ENCODE data around the gene PTCH1.
A peak's percentile ranks its signal among the peaks of the same experiment; 100 is the strongest.

The PTCH1 gene

DNA sequence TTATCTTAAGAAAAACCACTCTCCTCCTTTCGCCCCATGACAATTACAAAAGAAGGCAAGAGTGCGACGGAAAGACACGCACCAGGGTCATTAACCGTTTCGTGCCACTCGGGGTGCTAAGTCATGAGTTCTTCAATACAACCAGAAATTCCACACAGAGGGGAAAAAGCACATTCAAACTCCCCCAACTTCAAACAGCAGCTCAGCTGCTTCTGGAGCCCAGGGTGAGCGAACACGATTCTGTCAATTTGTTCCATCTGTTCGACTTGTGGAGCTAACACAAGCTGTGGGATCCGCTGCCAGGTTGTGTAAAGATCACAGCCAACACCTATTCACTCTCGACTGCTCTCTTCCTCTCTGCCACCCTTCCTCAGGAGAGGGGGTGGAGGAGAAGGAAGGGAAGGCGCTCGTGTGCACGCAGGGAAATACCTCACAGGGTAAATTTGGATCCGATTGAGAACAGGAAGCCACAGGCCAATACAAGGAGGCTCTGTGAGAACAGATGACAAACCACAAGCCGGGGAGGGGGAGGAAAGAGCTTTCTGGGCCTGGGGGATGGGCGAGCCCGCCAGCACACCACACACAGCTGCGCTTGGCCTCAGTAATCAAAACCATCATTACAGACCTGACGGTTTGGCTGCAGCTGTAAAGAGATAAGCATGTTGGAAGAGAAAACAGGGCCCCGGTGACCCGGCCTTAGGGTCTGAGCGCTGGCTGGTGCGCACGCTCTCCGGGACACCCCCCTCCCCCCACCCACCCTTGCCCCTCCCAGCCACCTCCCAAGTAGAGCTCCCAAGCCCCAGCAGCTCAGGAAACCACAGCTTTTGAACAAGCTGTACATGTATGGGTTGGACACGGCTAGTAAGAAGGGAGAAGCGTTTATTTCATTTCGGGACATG, 54.3 kb downstream of the PTCH1 start:
- peak; percentile 48 for DNase-seq (ENCODE audit: low read depth)

GRCh38 chr9:95461448-95462248, 55.1 kb downstream of the PTCH1 start:
- no peak for DNase-seq (ENCODE audit: low read depth)

- DNase-seq (ENCODE audit: low read depth) = no peak
These were observed 56.1 kb downstream of the PTCH1 start for GRCh38 chr9:95460518-95461164.

DNA sequence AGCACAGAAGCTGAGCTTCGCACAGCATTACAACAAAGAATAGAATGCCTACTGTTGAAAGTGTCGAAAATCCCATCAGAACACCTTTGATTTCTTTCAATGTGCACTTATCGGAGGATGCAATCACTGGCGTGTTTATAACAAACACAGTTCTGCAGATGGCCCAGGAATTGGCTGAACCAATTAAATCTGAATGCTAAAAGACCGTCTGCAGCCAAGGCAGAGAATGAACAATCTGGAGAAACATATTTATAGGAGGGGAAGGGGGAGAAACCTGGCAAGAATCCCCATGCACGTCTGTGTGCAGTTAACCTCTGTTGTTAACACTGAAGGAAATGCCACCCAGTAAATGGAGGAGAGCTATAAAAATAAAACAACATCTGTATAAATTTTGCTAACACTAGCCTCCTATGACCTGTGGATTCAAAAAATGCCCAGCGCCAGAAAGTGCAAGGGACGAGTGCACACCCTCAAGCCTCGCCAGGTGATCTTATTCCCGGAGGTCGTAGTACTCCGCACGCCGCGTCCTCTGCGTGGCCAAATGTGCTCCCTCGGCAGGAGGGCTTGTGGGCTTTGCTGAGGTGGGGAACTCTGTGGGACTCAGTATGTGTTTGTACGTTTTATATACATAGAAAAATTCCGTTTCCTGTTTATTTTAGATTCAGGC, 56.8 kb downstream of the PTCH1 start:
- no peak for DNase-seq (ENCODE audit: low read depth)

DNA sequence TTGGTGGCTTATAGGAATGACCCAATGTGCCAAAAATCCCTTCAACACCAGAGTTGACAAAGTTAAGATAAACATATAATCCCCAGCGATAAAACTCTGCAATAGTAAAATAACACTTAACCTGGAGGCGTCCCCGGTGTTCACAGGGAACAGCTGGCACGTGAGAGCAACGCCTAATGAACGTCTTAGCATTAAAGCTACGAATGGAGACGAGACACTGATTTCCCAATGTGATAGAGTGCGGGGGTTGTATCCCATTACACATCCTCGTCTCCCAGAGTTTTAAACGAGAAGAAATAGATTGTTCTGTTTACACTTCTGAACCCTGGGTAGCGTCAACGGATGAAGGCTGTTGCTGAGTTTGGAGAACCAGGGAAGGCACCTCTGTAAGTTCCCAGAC, 57.6 kb downstream of the PTCH1 start:
- no peak for DNase-seq (ENCODE audit: low read depth)

DNA sequence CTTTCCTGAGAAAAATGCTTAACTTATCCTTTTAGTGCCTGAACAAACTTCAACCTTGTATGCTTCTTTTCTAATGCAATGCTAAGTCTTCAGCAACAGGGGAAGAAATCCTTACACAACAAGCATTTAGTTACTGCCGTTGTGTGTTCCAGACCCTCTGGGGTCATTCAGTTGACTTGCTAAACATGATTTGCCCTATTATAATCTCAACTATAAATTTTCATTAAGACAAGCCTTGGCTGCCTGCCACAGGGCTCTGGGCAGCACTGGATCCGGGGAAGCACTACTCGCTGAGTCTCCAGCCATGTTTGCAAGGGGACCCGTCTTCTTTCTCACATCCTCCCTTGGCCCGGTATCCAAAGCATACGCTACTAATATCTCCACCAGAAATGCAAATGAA, 58.1 kb downstream of the PTCH1 start:
- DNase-seq (ENCODE audit: low read depth) = no peak

GRCh38 chr9:95457769-95458168, 59.0 kb downstream of the PTCH1 start:
- DNase-seq (ENCODE audit: low read depth) = no peak

- no peak for DNase-seq (ENCODE audit: low read depth)
These were observed 61.1 kb downstream of the PTCH1 start for GRCh38 chr9:95455714-95456113.

DNA sequence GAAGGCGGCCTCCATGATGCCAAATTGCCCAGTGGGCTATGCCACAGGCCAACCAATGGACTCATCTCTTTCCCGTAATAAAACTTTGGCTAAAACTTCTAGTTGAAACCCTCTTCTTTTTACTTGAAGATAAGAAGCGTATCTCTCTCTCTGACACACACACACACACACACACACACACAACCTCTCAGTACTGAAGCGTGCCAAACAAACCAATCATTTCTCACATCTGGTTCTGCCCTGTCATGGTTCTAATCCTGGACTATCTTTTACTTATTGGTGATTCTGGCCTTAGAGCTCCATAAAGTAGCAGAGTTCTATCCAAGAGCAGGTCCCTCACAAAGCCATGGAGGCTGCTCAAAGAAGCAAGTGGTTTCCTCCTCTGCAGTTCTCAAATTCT, 64.6 kb downstream of the PTCH1 start:
- DNase-seq (ENCODE audit: low read depth) = no peak

- DNase-seq (ENCODE audit: low read depth) = no peak
These were observed 65.7 kb downstream of the PTCH1 start for GRCh38 chr9:95451065-95451426.

DNA sequence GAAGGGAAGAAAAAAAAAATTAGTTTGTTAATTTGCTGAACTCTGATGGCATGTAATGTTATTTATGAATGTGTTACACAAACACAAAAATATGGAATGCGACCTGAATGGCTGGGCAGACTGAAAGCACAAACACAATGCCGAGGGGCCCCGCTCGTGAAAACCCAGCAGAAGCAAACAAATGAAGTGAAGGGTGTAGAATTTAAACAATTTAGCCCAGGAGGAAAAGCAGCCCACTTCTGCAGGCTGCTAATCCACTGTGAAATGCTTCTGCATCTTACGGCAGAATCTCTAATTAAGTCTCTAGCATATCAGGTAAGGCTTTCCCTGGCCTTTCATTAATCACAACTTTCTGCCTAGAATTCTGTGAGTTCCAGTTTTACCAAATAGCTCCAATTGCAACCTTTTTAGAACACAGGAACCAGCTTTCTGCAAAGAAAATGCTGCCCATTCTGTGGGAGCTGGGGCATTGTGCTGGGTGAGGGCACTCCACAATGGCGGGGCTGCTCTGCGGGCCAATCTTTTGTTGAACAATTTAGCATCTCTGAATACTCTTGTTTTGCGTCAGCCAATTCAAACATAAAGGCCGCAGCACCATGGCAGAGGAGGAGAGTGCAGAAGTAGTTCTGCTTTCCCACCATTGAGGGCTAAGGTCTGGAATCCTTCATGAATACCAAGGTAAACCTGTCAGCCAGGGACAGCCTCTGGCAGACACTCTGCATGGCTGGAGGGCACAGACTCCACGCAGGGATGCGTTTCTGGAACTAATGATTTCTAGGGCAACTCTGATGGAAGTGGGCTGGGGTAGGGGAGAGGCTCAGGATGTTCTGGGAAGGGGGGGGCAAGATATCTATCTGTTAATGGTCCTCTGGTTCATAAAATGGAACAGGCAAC, 66.4 kb downstream of the PTCH1 start:
- no peak for DNase-seq (ENCODE audit: low read depth)

DNA sequence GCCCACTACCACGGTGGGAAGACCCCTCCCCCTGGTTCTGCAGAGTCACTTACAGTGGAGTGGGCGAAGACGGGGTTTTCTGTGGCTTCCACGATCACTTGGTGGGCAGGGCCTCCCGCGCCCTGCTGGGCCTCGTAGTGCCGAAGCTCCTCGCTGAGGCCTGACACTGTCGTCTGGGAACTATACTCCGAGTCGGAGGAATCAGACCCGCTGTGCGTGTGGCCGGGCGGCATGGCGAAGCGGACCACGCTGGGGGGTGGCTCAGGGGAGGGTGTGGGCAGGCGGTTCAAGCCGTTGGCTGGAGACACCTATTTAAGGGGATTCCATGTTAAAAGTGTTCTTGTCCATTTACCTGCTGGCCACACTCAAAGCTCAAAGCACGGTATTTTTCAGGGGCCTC, 67.8 kb downstream of the PTCH1 start:
- no peak for DNase-seq (ENCODE audit: low read depth)

DNA sequence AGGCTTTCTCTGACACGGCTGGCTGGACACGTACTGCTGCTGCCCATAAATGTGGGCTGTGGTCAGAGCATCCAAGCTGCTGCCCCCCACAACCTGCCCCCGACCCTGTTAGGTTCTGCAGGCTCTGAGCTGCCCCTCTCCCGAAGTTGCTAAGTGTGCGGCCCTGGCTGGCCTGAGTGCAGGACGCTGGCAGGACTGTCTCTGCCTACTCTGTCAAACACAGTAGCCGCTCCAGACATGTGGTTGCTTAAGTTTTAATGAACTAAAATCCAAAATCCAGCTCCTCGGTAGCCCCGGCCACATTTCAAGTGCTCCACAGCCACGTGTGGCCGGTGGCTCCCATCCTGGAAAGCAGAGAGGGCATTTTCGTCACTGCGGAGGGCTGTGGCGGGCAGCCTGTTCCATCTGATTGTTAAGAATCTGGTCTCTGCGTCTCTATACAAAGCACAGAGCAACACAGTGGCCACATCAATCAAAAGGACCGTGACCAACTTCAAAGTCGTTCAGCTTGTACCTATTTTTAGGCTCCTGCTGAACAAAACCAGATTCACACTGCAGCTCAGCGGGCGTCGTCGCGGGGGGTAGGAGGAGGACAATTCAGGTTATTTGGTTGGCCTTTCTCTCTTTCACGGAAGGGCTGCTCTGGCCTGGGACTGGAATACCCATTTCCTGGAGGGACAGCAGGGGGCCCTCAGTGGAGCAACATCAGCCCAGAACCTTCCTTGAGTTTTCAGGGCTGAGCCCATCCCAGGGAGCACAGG, 68.9 kb downstream of the PTCH1 start:
- no peak for DNase-seq (ENCODE audit: low read depth)

DNA sequence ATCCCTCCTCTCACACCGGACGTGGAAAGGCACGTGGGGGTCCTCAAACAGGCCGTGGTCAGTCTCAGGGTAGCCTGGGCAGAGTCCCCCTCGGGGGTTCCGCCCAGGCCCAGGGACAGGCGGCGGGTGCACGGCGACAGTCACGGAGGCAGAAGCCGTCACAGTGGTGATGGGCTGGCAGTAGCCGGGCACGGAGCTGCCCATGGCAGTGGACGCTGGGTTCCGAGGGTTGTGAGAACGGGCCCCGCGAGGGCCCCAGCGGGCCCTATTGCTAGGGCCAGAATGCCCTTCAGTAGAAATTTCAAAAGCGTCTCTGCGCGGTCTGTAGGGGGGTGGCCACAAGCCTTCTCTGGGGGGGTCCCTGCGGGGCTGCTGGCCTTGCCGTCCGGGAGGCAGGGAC, 69.8 kb downstream of the PTCH1 start:
- no peak for DNase-seq (ENCODE audit: low read depth)

DNA sequence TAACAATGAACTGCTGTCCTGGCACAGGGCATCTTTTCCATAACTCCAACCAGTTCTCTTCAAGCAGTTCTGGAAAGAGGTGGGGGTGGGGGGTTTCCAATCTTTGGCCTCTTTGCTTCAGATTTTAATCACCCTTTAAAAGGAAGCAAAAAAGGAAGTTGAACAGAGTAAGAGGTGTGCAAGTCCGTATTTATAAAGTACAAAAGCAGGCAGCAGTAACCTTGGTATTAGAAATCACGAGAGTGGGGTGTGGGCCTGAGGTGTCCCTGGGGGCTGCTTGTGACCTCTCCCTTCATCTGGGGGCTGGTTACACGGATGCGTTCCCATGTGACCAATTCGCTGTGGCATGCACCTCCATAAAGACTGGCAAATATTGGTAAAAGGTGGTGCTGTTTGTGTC, 70.5 kb downstream of the PTCH1 start:
- no peak for DNase-seq (ENCODE audit: low read depth)

DNA sequence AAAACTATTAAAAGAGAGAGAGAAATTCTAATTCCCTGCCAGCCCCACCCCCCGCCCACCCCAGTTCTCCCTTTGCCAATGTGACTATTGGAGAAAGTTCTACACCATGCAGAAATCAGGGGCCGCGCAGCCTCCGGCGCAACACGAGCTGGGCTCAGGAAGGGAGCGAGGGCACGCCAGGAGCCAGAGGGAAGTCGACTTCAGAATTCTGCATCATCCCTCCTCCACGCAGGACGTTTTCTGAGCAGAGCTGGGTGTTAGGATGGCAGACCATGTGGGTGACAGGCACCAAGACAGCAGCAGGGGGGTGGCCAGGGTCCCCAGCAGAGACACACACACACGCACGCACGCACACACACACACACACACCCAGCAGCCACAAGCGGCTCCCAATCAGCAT, 72.6 kb downstream of the PTCH1 start:
- no peak for DNase-seq (ENCODE audit: low read depth)

DNA sequence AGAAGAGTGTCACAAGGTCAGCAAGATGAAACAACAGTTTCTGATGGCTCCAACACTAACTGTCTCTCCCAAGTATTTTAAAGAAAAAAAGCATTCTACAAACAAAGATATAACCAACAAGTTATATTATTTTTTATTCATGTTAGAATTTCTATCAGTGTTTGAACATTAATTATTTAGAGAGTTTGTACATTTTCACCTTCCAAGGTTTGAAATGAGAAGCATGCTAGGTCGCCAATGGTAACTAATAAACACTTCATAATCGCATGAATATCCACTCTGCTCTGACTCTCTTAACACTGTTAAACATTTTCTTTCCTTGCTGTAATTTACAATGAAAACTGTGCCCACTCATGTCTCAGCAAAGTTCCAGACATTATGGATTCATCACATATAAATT, 73.5 kb downstream of the PTCH1 start:
- no peak for DNase-seq (ENCODE audit: low read depth)

- DNase-seq (ENCODE audit: low read depth) = no peak
These were observed 75.7 kb downstream of the PTCH1 start for GRCh38 chr9:95441081-95441480.

DNA sequence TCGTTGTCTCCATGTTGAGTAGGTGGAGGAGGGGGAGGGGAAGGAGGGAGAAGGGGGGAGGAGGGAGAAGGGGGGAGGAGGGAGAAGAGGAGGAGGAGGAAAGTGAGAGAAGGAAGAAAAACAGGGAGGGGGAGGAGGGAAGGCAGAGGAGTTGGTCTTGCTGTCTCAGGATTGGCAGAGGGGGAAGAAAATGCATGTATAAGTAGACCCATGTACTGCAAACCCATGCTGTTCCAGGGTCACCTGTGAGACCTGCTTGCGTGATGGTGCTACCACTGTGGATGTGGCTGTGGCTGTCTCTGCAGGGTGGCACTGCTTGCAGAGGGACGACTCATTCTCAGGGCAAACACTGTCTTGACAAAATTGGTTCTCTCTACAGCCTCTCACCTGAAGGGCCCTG, 76.3 kb downstream of the PTCH1 start:
- DNase-seq (ENCODE audit: low read depth) = no peak

DNA sequence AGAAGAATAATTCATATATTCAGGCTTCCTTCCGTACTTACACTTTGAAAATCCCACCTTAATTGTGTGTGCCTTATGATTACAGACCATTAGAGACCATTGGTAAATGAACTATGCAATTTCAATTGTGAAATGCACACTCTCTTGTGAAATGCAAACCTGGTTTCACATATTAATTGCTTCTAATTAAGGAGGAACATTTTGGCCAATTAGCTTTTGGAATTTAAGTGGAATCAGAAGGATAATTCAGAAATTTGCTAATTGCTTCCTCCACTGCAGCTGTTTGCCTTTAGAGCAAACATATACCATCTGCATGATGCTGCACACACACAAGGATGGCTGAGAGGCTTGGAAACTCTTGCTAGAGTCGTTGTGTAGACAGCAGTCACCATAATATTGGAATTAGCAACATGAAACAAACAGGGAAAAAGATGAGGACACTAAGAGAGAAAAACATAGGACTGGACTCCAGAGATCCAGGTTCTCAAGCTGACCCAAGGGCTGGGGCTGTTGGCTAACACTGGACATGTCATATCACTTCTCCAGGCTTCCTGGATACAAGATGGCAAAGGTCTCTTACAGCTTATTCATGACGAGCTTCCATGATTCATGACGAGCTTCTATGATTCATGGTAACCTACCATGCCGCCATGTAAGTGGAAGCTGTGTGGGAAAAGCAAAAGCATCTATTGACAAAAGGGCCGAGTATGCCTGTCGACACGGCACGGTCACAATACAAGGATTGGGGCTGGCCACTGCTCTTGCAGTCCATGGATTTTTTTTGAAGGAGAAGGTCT, 78.0 kb downstream of the PTCH1 start:
- no peak for DNase-seq (ENCODE audit: low read depth)

Measured in stimulated activated CD8-positive, alpha-beta memory T cell treated with anti-CD3 and anti-CD28 coated beads, Interleukin-7, amount 100 ng/mL, for 24 hours (primary cell).